Neural cell (in vitro differentiated cells): ENCODE data around the gene HEY2. TPM values are rescaled to one million over a fixed set of nuclear protein-coding genes. Genes with fewer than 3 reads are reported as not detected.

Experiments used
- H2AFZ ChIP-seq: fragments of 200-600, 300-800 bp; sonication (generic), shearing (Covaris generic); 2 replicates; pipeline ENCODE4 v1.6.0; 2014; ENCODE audit warnings: low read depth, mild to moderate bottlenecking, antibody characterized with exemption, low read length, moderate library complexity
- H3F3A ChIP-seq: fragments of 200-600 bp; shearing (Covaris generic); 2 replicates; pipeline ENCODE4 v1.6.1; 2016; ENCODE audit warnings: mild to moderate bottlenecking, moderate library complexity, mixed read lengths, antibody characterized with exemption, low read length; ENCODE audit not compliant: insufficient read depth, poor library complexity, severe bottlenecking
- H3K27ac ChIP-seq: fragments of 200-600, 300-800 bp; sonication (generic), shearing (Covaris generic); 2 replicates; pipeline ENCODE4 v1.5.1; 2014; ENCODE audit warnings: mild to moderate bottlenecking, low read length, moderate library complexity
- H3K27me3 ChIP-seq: fragments of 300-800, 200-600 bp; sonication (generic), shearing (Covaris generic); 2 replicates; pipeline ENCODE4 v1.6.0; 2014; ENCODE audit warnings: mild to moderate bottlenecking, low read depth, low read length, moderate library complexity; ENCODE audit not compliant: insufficient read depth
- H3K36me3 ChIP-seq: fragments of 300-800, 200-600 bp; sonication (generic), shearing (Covaris generic); 2 replicates; pipeline ENCODE4 v1.5.1; 2014; ENCODE audit warnings: mild to moderate bottlenecking, antibody characterized with exemption, low read length, moderate library complexity; ENCODE audit not compliant: insufficient read depth
- H3K4me2 ChIP-seq: fragments of 300-800, 200-600 bp; sonication (generic), shearing (Covaris generic); 2 replicates; pipeline ENCODE4 v1.6.0; 2014; ENCODE audit warnings: mild to moderate bottlenecking, low read length
- H3K4me3 ChIP-seq: fragments of 300-800, 200-600 bp; sonication (generic), shearing (Covaris generic); 2 replicates; pipeline ENCODE4 v1.5.1; 2014; ENCODE audit warnings: mild to moderate bottlenecking, low read length, moderate library complexity
- H3K79me2 ChIP-seq: fragments of 200-600 bp; shearing (Covaris generic); replicated peaks from 2 replicates; pipeline ENCODE4 v1.6.0; 2014; ENCODE audit warnings: mild to moderate bottlenecking, low read length, moderate library complexity; ENCODE audit not compliant: insufficient read depth
- H3K9ac ChIP-seq: fragments of 300-800, 200-600 bp; sonication (generic), shearing (Covaris generic); 2 replicates; pipeline ENCODE4 v1.6.1; 2016; ENCODE audit warnings: mild to moderate bottlenecking, low read length, mixed read lengths
- H3K9me2 ChIP-seq: fragments of 200-600 bp; shearing (Covaris generic); 2 replicates; pipeline ENCODE4 v1.6.1; 2016; ENCODE audit warnings: mild to moderate bottlenecking, low read length, mixed read lengths; ENCODE audit not compliant: insufficient read depth
- H3K9me3 ChIP-seq: fragments of 200-600, 300-800 bp; sonication (generic), shearing (Covaris generic); 2 replicates; pipeline ENCODE4 v1.6.1; 2016; ENCODE audit warnings: mild to moderate bottlenecking, mixed run types, low read length, moderate library complexity, mixed read lengths
- H4K20me1 ChIP-seq: fragments of 200-600 bp; shearing (Covaris generic); 2 replicates; pipeline ENCODE4 v1.6.1; 2016; ENCODE audit warnings: mild to moderate bottlenecking, mixed run types; ENCODE audit not compliant: insufficient read depth
- CTCF ChIP-seq: fragments of 450-650 bp; IDR thresholded peaks from 2 replicates; pipeline ENCODE4 v1.5.1; 2014; ENCODE audit warnings: antibody characterized with exemption, mild to moderate bottlenecking, moderate library complexity; ENCODE audit not compliant: poor library complexity, severe bottlenecking
- EP300 ChIP-seq: fragments of 450-650 bp; conservative IDR thresholded peaks from 2 replicates; pipeline ENCODE4 v1.6.1; 2014; ENCODE audit warnings: antibody characterized with exemption, mild to moderate bottlenecking, moderate library complexity; ENCODE audit not compliant: poor library complexity, severe bottlenecking
- EZH2 ChIP-seq: fragments of 200-600, 300-800 bp; shearing (Covaris generic), sonication (generic); IDR thresholded peaks from 2 replicates; pipeline ENCODE4 v1.6.1; 2014; ENCODE audit warnings: antibody characterized with exemption, low read length, borderline replicate concordance, mild to moderate bottlenecking; ENCODE audit not compliant: insufficient read depth, poor library complexity, severe bottlenecking
- MXI1 ChIP-seq: fragments of 450-650 bp; conservative IDR thresholded peaks from 2 replicates; pipeline ENCODE4 v1.6.1; 2014; ENCODE audit warnings: antibody characterized with exemption, mild to moderate bottlenecking; ENCODE audit not compliant: poor library complexity, severe bottlenecking
- POLR2AphosphoS5 ChIP-seq: IDR thresholded peaks from 2 replicates; pipeline ENCODE4 v1.6.1; 2012
- RAD21 ChIP-seq: fragments of 450-650 bp; conservative IDR thresholded peaks from 2 replicates; pipeline ENCODE4 v1.6.1; 2014; ENCODE audit warnings: antibody characterized with exemption, mild to moderate bottlenecking, moderate library complexity
- SMC3 ChIP-seq: fragments of 450-650 bp; conservative IDR thresholded peaks from 2 replicates; pipeline ENCODE4 v1.6.1; 2014; ENCODE audit warnings: antibody characterized with exemption, mild to moderate bottlenecking, moderate library complexity; ENCODE audit not compliant: poor library complexity
- TAF1 ChIP-seq: IDR thresholded peaks from 2 replicates; pipeline ENCODE4 v1.6.1; 2012; ENCODE audit warnings: low read depth
- polyA plus RNA-seq: library from polyadenylated mRNA; depleted of rRNA; stranded (reverse); fragments of >200 nt; gene quantifications from 2 replicates; pipeline ENCODE4 v1.2.3, GENCODE V29; 2014

The HEY2 gene
- polyA plus RNA-seq, 1 donor from 2014 or later: 0.20 TPM

- no peaks in the 10 kb centered on the region for H3K9me2 ChIP-seq
- H3K4me2 ChIP-seq: no peak overlapping the region
- H3K79me2 ChIP-seq: peaks cover 22% of the 10 kb centered on the region
- H3K27ac ChIP-seq: no peak overlapping the region
- H4K20me1 ChIP-seq: no peaks in the 10 kb centered on the region
- no peaks in the 10 kb centered on the region for H3K27me3 ChIP-seq
- no peak overlapping the region for H2AFZ ChIP-seq
- H3K36me3 ChIP-seq: no peaks in the 10 kb centered on the region
- no peaks in the 10 kb centered on the region for H3F3A ChIP-seq
- no peaks in the 10 kb centered on the region for H3K9me3 ChIP-seq
- H3K4me3 ChIP-seq: no peak overlapping the region
- TF ChIP-seq SMC3: no peak
- no peak for TF ChIP-seq CTCF
- no peak for TF ChIP-seq TAF1
- H3K9ac ChIP-seq: no peak overlapping the region
Measured at GRCh38 chr6:125797120-125797885, 47.9 kb downstream of the HEY2 start.

DNA sequence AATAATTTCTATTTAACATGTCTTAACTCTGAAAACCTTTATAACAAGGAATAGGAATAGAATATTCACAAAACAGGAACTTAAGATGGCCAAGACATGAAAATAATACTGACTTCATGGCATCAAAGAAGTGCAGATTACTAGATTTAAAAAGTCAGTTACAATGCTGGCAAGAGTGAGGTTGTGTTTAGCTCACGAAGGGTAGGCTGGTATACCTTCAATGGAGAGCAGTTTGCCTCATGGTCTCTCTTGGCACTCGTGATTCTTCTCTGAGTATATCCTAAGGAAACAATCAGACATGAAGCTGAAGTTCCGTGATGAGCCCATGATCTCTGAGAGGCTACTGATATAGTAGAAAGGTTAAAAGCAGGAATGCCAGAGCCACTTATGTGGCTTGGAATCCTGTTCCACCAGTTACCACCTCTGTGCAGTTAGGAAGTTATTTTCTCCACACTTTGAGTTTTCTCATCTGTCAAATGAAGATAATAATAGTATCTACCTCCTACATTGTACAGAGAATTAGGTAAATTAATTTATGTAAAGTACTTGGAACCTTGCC lies 48.5 kb downstream of the HEY2 start:
- Histone ChIP-seq H3K9me2 (no peaks in the 10 kb centered on the region), H3K4me3 (no peak overlapping the region), H3K36me3 (no peaks in the 10 kb centered on the region), H3K27me3 (no peaks in the 10 kb centered on the region), H4K20me1 (no peaks in the 10 kb centered on the region), H3K79me2 (peaks cover 16% of the 10 kb centered on the region), H3K4me2 (no peak overlapping the region), H3K27ac (no peak overlapping the region), H3K9ac (no peak overlapping the region), H3F3A (no peaks in the 10 kb centered on the region), H3K9me3 (no peaks in the 10 kb centered on the region), H2AFZ (no peak overlapping the region)
- TF ChIP-seq TAF1 (no peak), MXI1 (no peak), RAD21 (no peak), SMC3 (no peak), EP300 (no peak)

DNA sequence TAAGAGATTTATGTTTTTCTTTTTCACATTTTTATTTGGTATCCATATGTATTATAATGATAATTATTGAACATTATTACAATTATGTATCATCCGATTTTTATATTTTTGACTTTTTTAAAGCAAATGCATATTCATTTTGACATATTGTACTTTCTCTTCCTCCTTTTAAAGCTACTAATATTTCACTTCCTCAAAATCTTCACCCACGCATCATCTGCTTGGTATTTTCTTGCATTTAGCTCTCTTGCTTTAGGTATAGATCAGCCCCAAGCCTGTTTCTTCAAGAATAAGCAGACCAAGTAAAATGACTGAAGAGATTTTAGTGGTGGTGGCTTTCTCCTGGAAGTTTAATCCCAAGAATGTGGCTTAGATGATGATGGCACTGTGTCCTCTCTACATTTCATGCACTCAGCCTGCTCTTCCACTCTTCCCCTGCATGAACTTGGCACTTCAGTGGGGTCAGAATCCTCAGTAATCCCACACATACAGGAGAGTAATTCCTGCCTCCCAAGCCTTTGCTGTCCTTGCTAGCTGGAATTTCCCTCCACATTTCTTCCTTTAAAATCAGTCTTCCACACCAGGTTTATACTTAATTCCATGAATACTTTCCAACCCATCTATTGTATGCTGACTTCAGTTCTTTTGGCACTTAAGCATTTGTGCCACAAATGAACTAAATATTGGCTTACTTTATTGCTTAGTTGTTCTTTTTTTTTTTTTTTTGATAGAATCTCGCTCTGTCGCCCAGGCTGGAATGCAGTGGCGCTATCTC lies 49.5 kb downstream of the HEY2 start:
- Histone ChIP-seq H2AFZ (no peak overlapping the region), H3K9me3 (no peaks in the 10 kb centered on the region), H3K27me3 (no peaks in the 10 kb centered on the region), H3K27ac (no peak overlapping the region), H3F3A (no peaks in the 10 kb centered on the region), H3K9me2 (no peaks in the 10 kb centered on the region), H3K9ac (no peak overlapping the region), H3K36me3 (no peaks in the 10 kb centered on the region), H4K20me1 (no peaks in the 10 kb centered on the region), H3K4me2 (no peak overlapping the region), H3K4me3 (no peak overlapping the region), H3K79me2 (peaks cover 7% of the 10 kb centered on the region)
- TF ChIP-seq SMC3: no peak
- TF ChIP-seq POLR2AphosphoS5: no peak
- no peak for TF ChIP-seq CTCF
- no peak for TF ChIP-seq EP300
- TF ChIP-seq TAF1: no peak
- TF ChIP-seq MXI1: no peak
- TF ChIP-seq EZH2: no peak
